Mucosa of rectum (tissue), 2 donors: ENCODE results near the gene IRF4.

Experiments used
- H3K27ac ChIP-seq, 2 donors: one replicate each; pipeline ENCODE4 v1.7.0; 2013; ENCODE audit warnings: inconsistent platforms in 2 of 2, low read depth in 2 of 2, low read length in 2 of 2
- H3K27me3 ChIP-seq, 2 donors: one replicate each; pipeline ENCODE4 v1.7.0; 2013; ENCODE audit warnings: low read length in 2 of 2; ENCODE audit not compliant: control insufficient read depth in 2 of 2, insufficient read depth in 2 of 2
- H3K36me3 ChIP-seq, 2 donors: one replicate each; pipeline ENCODE4 v1.7.0; 2013; ENCODE audit warnings: low read length in 2 of 2; ENCODE audit not compliant: control insufficient read depth in 2 of 2, insufficient read depth in 2 of 2
- H3K4me1 ChIP-seq, 2 donors: one replicate each; pipeline ENCODE4 v1.7.0; 2013; ENCODE audit warnings: low read length in 2 of 2, mild to moderate bottlenecking in 1 of 2; ENCODE audit not compliant: control insufficient read depth in 2 of 2, insufficient read depth in 2 of 2
- H3K4me3 ChIP-seq, 2 donors: one replicate each; pipeline ENCODE4 v1.7.0; 2013; ENCODE audit warnings: low read length in 2 of 2
- H3K9ac ChIP-seq, 2 donors: one replicate each; pipeline ENCODE4 v1.7.0; 2013; ENCODE audit warnings: low read length in 2 of 2, low read depth in 1 of 2, mild to moderate bottlenecking in 1 of 2
- H3K9me3 ChIP-seq, 2 donors: one replicate each; pipeline ENCODE4 v1.7.0; 2013; ENCODE audit warnings: low read length in 2 of 2; ENCODE audit not compliant: control insufficient read depth in 2 of 2
- donor health status: healthy.
- donor health status: Normal muscosa, but diverticular disease.

Gene IRF4

GRCh38 chr6:382883-383810 lies 8.4 kb upstream of the IRF4 start:
- no peak overlapping the region for H3K9ac ChIP-seq
- H3K9me3 ChIP-seq: no peaks in the 10 kb centered on the region
- peaks cover 4 to 13% of the 10 kb centered on the region in 2 donors for H3K27me3 ChIP-seq
- H3K27ac ChIP-seq: no peak overlapping the region
- H3K4me3 ChIP-seq: no peak overlapping the region
- no peaks in the 10 kb centered on the region for H3K36me3 ChIP-seq
- H3K4me1 ChIP-seq: no peaks in the 10 kb centered on the region

- Histone ChIP-seq H3K4me3 (no peak overlapping the region), H3K4me1 (no peaks in the 10 kb centered on the region), H3K27ac (no peak overlapping the region), H3K27me3 (peaks cover 4 to 16% of the 10 kb centered on the region in 2 donors), H3K36me3 (no peaks in the 10 kb centered on the region), H3K9ac (no peak overlapping the region), H3K9me3 (no peaks in the 10 kb centered on the region)
Observed at GRCh38 chr6:383856-384255, 7.7 kb upstream of the IRF4 start.

- peaks cover 4 to 16% of the 10 kb centered on the region in 2 donors for H3K27me3 ChIP-seq
- H3K36me3 ChIP-seq: no peaks in the 10 kb centered on the region
- H3K9ac ChIP-seq: no peak overlapping the region
- no peaks in the 10 kb centered on the region for H3K9me3 ChIP-seq
- H3K4me3 ChIP-seq: no peak overlapping the region
- H3K4me1 ChIP-seq: no peaks in the 10 kb centered on the region
- H3K27ac ChIP-seq: no peak overlapping the region
Observed at GRCh38 chr6:384898-385297, 6.7 kb upstream of the IRF4 start.

- Histone ChIP-seq H3K27ac (no peak overlapping the region), H3K9ac (no peak overlapping the region), H3K4me3 (no peak overlapping the region), H3K9me3 (no peaks in the 10 kb centered on the region), H3K4me1 (no peaks in the 10 kb centered on the region), H3K27me3 (peaks cover 10 to 12% of the 10 kb centered on the region in 2 donors), H3K36me3 (no peaks in the 10 kb centered on the region)
Observed at GRCh38 chr6:385614-386013, 5.9 kb upstream of the IRF4 start.

- Histone ChIP-seq H3K27me3 (peaks cover 11 to 19% of the 10 kb centered on the region in 2 donors), H3K9me3 (no peaks in the 10 kb centered on the region), H3K27ac (no peak overlapping the region), H3K9ac (no peak overlapping the region), H3K4me1 (no peaks in the 10 kb centered on the region), H3K36me3 (no peaks in the 10 kb centered on the region), H3K4me3 (no peak overlapping the region)
Observed at GRCh38 chr6:386688-387266, 4.8 kb upstream of the IRF4 start.

GRCh38 chr6:387293-387741 lies 4.2 kb upstream of the IRF4 start:
- Histone ChIP-seq H3K4me1 (peaks cover under 1 to 2% of the 10 kb centered on the region in 2 donors), H3K4me3 (no peak overlapping the region), H3K36me3 (no peaks in the 10 kb centered on the region), H3K27ac (no peak overlapping the region), H3K27me3 (peaks cover 13 to 24% of the 10 kb centered on the region in 2 donors), H3K9me3 (no peaks in the 10 kb centered on the region), H3K9ac (no peak overlapping the region)

GRCh38 chr6:388202-388903 lies 3.2 kb upstream of the IRF4 start:
- H3K27ac ChIP-seq: no peak overlapping the region
- peaks cover 17 to 33% of the 10 kb centered on the region in 2 donors for H3K27me3 ChIP-seq
- peaks cover 2 to 3% of the 10 kb centered on the region in 2 donors for H3K4me1 ChIP-seq
- H3K4me3 ChIP-seq: no peak overlapping the region
- no peaks in the 10 kb centered on the region for H3K36me3 ChIP-seq
- H3K9ac ChIP-seq: no peak overlapping the region
- H3K9me3 ChIP-seq: no peaks in the 10 kb centered on the region

GRCh38 chr6:389143-389542 lies 2.4 kb upstream of the IRF4 start:
- Histone ChIP-seq H3K27ac (no peak overlapping the region), H3K4me3 (no peak overlapping the region), H3K9me3 (no peaks in the 10 kb centered on the region), H3K9ac (no peak overlapping the region), H3K4me1 (peaks cover 2 to 3% of the 10 kb centered on the region in 2 donors), H3K27me3 (peaks cover 24 to 41% of the 10 kb centered on the region in 2 donors), H3K36me3 (no peaks in the 10 kb centered on the region)

GRCh38 chr6:389622-390021 lies 1.9 kb upstream of the IRF4 start:
- H3K27me3 ChIP-seq: peaks cover 21 to 42% of the 10 kb centered on the region in 2 donors
- H3K4me3 ChIP-seq: no peak overlapping the region
- H3K27ac ChIP-seq: peak overlapping the region in 1 of 2 donors; percentile 7

More at GRCh38 chr6:389622-390021, 1.9 kb upstream of the IRF4 start:
- Histone ChIP-seq H3K36me3 (no peaks in the 10 kb centered on the region), H3K9me3 (no peaks in the 10 kb centered on the region), H3K4me1 (peaks cover 2 to 3% of the 10 kb centered on the region in 2 donors), H3K9ac (no peak overlapping the region)
